ENCODE measurements around the gene AQP12B.

The AQP12B gene

GRCh38 chr2:240649331-240649730 is 33.4 kb downstream of the AQP12B start:
- no peak for DNase-seq (ENCODE audit: low read depth in 1 of 2, low spot score in 1 of 2)

- no peak for DNase-seq (ENCODE audit: low read depth in 1 of 2, low spot score in 1 of 2)
These were observed 33.9 kb downstream of the AQP12B start for GRCh38 chr2:240648650-240649275.

- DNase-seq (ENCODE audit: low read depth in 1 of 2, low spot score in 1 of 2): no peak
These were observed 34.5 kb downstream of the AQP12B start for GRCh38 chr2:240648155-240648649.

GRCh38 chr2:240647503-240648154 is 35.1 kb downstream of the AQP12B start:
- no peak for DNase-seq (ENCODE audit: low read depth in 1 of 2, low spot score in 1 of 2)

GRCh38 chr2:240646900-240647502 is 35.7 kb downstream of the AQP12B start:
- no peak for DNase-seq (ENCODE audit: low read depth in 1 of 2, low spot score in 1 of 2)

- DNase-seq (ENCODE audit: low read depth in 1 of 2, low spot score in 1 of 2): no peak
These were observed 36.3 kb downstream of the AQP12B start for GRCh38 chr2:240646176-240646899.

- no peak for DNase-seq (ENCODE audit: low read depth in 1 of 2, low spot score in 1 of 2)
These were observed 36.9 kb downstream of the AQP12B start for GRCh38 chr2:240645801-240646175.

- no peak for DNase-seq (ENCODE audit: low read depth in 1 of 2, low spot score in 1 of 2)
These were observed 37.3 kb downstream of the AQP12B start for GRCh38 chr2:240645346-240645745.

GRCh38 chr2:240644859-240645301 is 37.8 kb downstream of the AQP12B start:
- DNase-seq (ENCODE audit: low read depth in 1 of 2, low spot score in 1 of 2): no peak

GRCh38 chr2:240644171-240644651 is 38.5 kb downstream of the AQP12B start:
- DNase-seq (ENCODE audit: low read depth in 1 of 2, low spot score in 1 of 2): no peak

- no peak for DNase-seq (ENCODE audit: low read depth in 1 of 2, low spot score in 1 of 2)
These were observed 38.9 kb downstream of the AQP12B start for GRCh38 chr2:240643811-240644150.

- no peak for DNase-seq (ENCODE audit: low read depth in 1 of 2, low spot score in 1 of 2)
These were observed 39.4 kb downstream of the AQP12B start for GRCh38 chr2:240643093-240643810.

- no peak for DNase-seq (ENCODE audit: low read depth in 1 of 2, low spot score in 1 of 2)
These were observed 39.9 kb downstream of the AQP12B start for GRCh38 chr2:240642806-240643092.

- no peak for DNase-seq (ENCODE audit: low read depth in 1 of 2, low spot score in 1 of 2)
These were observed 40.5 kb downstream of the AQP12B start for GRCh38 chr2:240642061-240642805.

GRCh38 chr2:240640939-240641338 is 41.7 kb downstream of the AQP12B start:
- DNase-seq (ENCODE audit: low read depth in 1 of 2, low spot score in 1 of 2): no peak

- DNase-seq (ENCODE audit: low read depth in 1 of 2, low spot score in 1 of 2): no peak
These were observed 43.1 kb downstream of the AQP12B start for GRCh38 chr2:240639566-240639965.

- DNase-seq (ENCODE audit: low read depth in 1 of 2, low spot score in 1 of 2): no peak
These were observed 44.0 kb downstream of the AQP12B start for GRCh38 chr2:240638512-240639160.

GRCh38 chr2:240637901-240638345 is 44.8 kb downstream of the AQP12B start:
- DNase-seq (ENCODE audit: low read depth in 1 of 2, low spot score in 1 of 2): no peak

- DNase-seq (ENCODE audit: low read depth in 1 of 2, low spot score in 1 of 2): no peak
These were observed 45.4 kb downstream of the AQP12B start for GRCh38 chr2:240637116-240637900.

All from activated T-helper 1 cell treated with anti-CD3 and anti-CD28 coated beads, Interleukin-2, amount 50 U/mL, for 16 hours (primary cell).